Caco-2 (cell line): ENCODE results near the gene CDA. TPM values are rescaled to one million over a fixed set of nuclear protein-coding genes. Genes with fewer than 3 reads are reported as not detected.

ENCODE experiments used
- BruUV-seq: library from RNA; stranded (reverse); fragments of 400-500 nt; replicated peaks from 2 replicates; lab custom pipeline; 2021; lab: Mats Ljungman, UMichigan
- CTCF ChIA-PET: fragments of 300-600 bp; sonication (Branson Sonifier 250); formaldehyde crosslinking; loops from one replicate; lab custom pipeline; 2022; ENCODE audit warnings: antibody characterized with exemption; lab: Charles Lee
- POLR2A ChIA-PET: fragments of 300-600 bp; sonication (Branson Sonifier 250); formaldehyde crosslinking; loops from one replicate; lab custom pipeline; 2022; ENCODE audit warnings: antibody characterized with exemption; lab: Charles Lee
- DNase-seq, 2 experiments: peaks; one replicate each; pipeline versions ENCODE4 v3.0.0 to v3.0.0-alpha.2; 2020 to 2022
- H3K27me3 ChIP-seq: replicated peaks from 2 replicates; pipeline ENCODE4 v1.6.0; 2011; ENCODE audit warnings: low read length; ENCODE audit not compliant: control insufficient read depth, insufficient read depth
- H3K36me3 ChIP-seq: 2 replicates; pipeline ENCODE4 v1.5.1; 2011; ENCODE audit warnings: low read length; ENCODE audit not compliant: control insufficient read depth, insufficient read depth
- H3K4me1 ChIP-seq: fragments of 250-450 bp; sonication (Bioruptor Pico); 2 replicates; pipeline ENCODE4 v1.5.1; 2020; ENCODE audit warnings: mild to moderate bottlenecking
- H3K4me3 ChIP-seq: 2 replicates; pipeline ENCODE4 v1.5.1; 2011; ENCODE audit warnings: low read depth, mild to moderate bottlenecking, control low read depth, low read length
- H3K9me3 ChIP-seq: fragments of 250-450 bp; sonication (Bioruptor Pico); 2 replicates; pipeline ENCODE4 v1.5.1; 2020; ENCODE audit warnings: mild to moderate bottlenecking, moderate library complexity
- H3K27ac Mint-ChIP-seq: one replicate; pipeline ENCODE4 v1.8.0; 2022; ENCODE audit warnings: mixed read lengths; ENCODE audit not compliant: unreplicated experiment
- H3K27me3 Mint-ChIP-seq: one replicate; pipeline ENCODE4 v1.8.0; 2022; ENCODE audit warnings: mixed read lengths; ENCODE audit not compliant: insufficient read depth, unreplicated experiment
- H3K36me3 Mint-ChIP-seq: one replicate; pipeline ENCODE4 v1.8.0; 2022; ENCODE audit warnings: mild to moderate bottlenecking, mixed read lengths; ENCODE audit not compliant: insufficient read depth, unreplicated experiment
- H3K4me1 Mint-ChIP-seq: one replicate; pipeline ENCODE4 v1.8.0; 2022; ENCODE audit warnings: low read depth, mixed read lengths; ENCODE audit not compliant: unreplicated experiment
- H3K4me3 Mint-ChIP-seq: one replicate; pipeline ENCODE4 v1.8.0; 2022; ENCODE audit warnings: mild to moderate bottlenecking, moderate library complexity, mixed read lengths; ENCODE audit not compliant: unreplicated experiment
- H3K9me3 Mint-ChIP-seq: one replicate; pipeline ENCODE4 v1.8.0; 2022; ENCODE audit warnings: mixed read lengths; ENCODE audit not compliant: unreplicated experiment
- intact Hi-C: fragments of 100-400 bp; cut with micrococcal nuclease; formaldehyde crosslinking; loops from one replicate; pipeline ENCODE4 v1.10.0; 2022; ENCODE audit not compliant: unreplicated experiment
- total RNA-seq: library from RNA; stranded (reverse); gene quantifications from 2 replicates; pipeline ENCODE4 v1.2.3, GENCODE V29; 2022
- TF ChIP-seq, protein P1 (sequence below), 2 experiments: fragments of 200-600 bp in 1 of 2; IDR thresholded peaks; 1 replicate in 1 of 2; 2 replicates in 1 of 2; pipeline versions ENCODE4 v1.5.1 to v1.8.0; 2011 to 2022; ENCODE audit warnings: antibody characterized with exemption in 1 of 2, control low read depth in 1 of 2, inconsistent platforms in 1 of 2, low read depth in 1 of 2, low read length in 1 of 2, mild to moderate bottlenecking in 1 of 2, moderate library complexity in 1 of 2; ENCODE audit not compliant: insufficient read depth in 1 of 2, severe bottlenecking in 1 of 2, unreplicated experiment in 1 of 2

The CDA gene
- total RNA-seq, 1 experiment from 2014 or later, result 0.95 TPM

DNA sequence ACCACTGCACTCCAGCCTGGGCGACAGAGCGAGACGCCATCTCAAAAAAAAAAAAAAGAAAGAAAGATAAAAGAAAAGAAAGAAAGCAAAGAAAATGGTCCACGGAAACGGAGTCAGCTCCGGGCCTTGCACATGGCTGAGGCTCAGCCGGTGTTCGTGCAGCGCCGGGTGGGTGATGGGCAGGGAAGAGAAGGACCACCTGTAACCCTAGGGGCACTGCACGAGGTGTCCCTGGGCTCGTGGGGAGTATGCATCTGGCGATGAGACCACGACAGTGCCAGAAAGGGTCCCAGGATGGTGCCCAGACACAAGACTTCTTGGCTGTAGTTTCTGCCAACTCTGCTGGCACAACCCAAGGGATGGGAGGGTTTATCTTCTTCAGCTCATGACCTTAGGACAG lies 5.8 kb downstream of the CDA start:
- BruUV-seq, result no TSS peak
- intact Hi-C loops, result no loop called here
- Mint-ChIP-seq H3K9me3 (peaks cover 10% of the 10 kb centered on the region), H3K4me1 (peaks cover 7% of the 10 kb centered on the region), H3K27ac (no peak overlapping the region), H3K4me3 (no peak overlapping the region), H3K27me3 (no peaks in the 10 kb centered on the region), H3K36me3 (no peaks in the 10 kb centered on the region)
- TF ChIP-seq, protein P1, sequence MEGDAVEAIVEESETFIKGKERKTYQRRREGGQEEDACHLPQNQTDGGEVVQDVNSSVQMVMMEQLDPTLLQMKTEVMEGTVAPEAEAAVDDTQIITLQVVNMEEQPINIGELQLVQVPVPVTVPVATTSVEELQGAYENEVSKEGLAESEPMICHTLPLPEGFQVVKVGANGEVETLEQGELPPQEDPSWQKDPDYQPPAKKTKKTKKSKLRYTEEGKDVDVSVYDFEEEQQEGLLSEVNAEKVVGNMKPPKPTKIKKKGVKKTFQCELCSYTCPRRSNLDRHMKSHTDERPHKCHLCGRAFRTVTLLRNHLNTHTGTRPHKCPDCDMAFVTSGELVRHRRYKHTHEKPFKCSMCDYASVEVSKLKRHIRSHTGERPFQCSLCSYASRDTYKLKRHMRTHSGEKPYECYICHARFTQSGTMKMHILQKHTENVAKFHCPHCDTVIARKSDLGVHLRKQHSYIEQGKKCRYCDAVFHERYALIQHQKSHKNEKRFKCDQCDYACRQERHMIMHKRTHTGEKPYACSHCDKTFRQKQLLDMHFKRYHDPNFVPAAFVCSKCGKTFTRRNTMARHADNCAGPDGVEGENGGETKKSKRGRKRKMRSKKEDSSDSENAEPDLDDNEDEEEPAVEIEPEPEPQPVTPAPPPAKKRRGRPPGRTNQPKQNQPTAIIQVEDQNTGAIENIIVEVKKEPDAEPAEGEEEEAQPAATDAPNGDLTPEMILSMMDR (IDR thresholded peaks at IDR 0.05; ENCODE audit: insufficient read depth in 1 of 2, low read depth in 1 of 2, low read length in 1 of 2, severe bottlenecking in 1 of 2, unreplicated experiment in 1 of 2), result no peak
- Histone ChIP-seq H3K4me1 (peaks cover 8% of the 10 kb centered on the region; the same call in 1 of the 2 replicates), H3K36me3 (no peaks in the 10 kb centered on the region), H3K4me3 (no peak overlapping the region), H3K9me3 (no peaks in the 10 kb centered on the region), H3K27me3 (no peaks in the 10 kb centered on the region)
- POLR2A ChIA-PET, result no interaction called here
- CTCF ChIA-PET, result no interaction called here
- DNase-seq, result no peak

- intact Hi-C loops, result no loop called here
- Histone ChIP-seq H3K4me3 (no peak overlapping the region), H3K36me3 (no peaks in the 10 kb centered on the region), H3K9me3 (no peaks in the 10 kb centered on the region), H3K27me3 (no peaks in the 10 kb centered on the region), H3K4me1 (no peaks in the 10 kb centered on the region)
- Mint-ChIP-seq H3K9me3 (peaks cover 10% of the 10 kb centered on the region), H3K4me3 (no peak overlapping the region), H3K4me1 (no peaks in the 10 kb centered on the region), H3K27me3 (no peaks in the 10 kb centered on the region), H3K36me3 (no peaks in the 10 kb centered on the region), H3K27ac (no peak overlapping the region)
- DNase-seq, result no peak
- CTCF ChIA-PET, result interaction anchor here (0.5 to 1.0 kb wide), 2 partner anchors 36 to 1012 kb away, joined by 3 read pairs; no protein-coding TSS in a partner anchor
- BruUV-seq, result no TSS peak
- TF ChIP-seq, protein P1 (IDR thresholded peaks at IDR 0.05; ENCODE audit: insufficient read depth in 1 of 2, low read depth in 1 of 2, low read length in 1 of 2, severe bottlenecking in 1 of 2, unreplicated experiment in 1 of 2), result no peak
- POLR2A ChIA-PET, result no interaction called here
Measured at GRCh38 chr1:20596106-20596505, 7.2 kb downstream of the CDA start.

- Mint-ChIP-seq H3K9me3 (peaks cover 10% of the 10 kb centered on the region), H3K36me3 (no peaks in the 10 kb centered on the region), H3K4me3 (no peak overlapping the region), H3K27me3 (no peaks in the 10 kb centered on the region), H3K4me1 (no peaks in the 10 kb centered on the region), H3K27ac (no peak overlapping the region)
- no peak for DNase-seq
- ChIA-PET CTCF (no interaction called here), POLR2A (no interaction called here)
- intact Hi-C loops, result no loop called here
- Histone ChIP-seq H3K4me3 (no peak overlapping the region), H3K4me1 (no peaks in the 10 kb centered on the region), H3K9me3 (no peaks in the 10 kb centered on the region), H3K27me3 (no peaks in the 10 kb centered on the region), H3K36me3 (no peaks in the 10 kb centered on the region)
- TF ChIP-seq, protein P1 (IDR thresholded peaks at IDR 0.05; ENCODE audit: insufficient read depth in 1 of 2, low read depth in 1 of 2, low read length in 1 of 2, severe bottlenecking in 1 of 2, unreplicated experiment in 1 of 2), result no peak
- no TSS peak for BruUV-seq
Measured at GRCh38 chr1:20597650-20598049, 8.8 kb downstream of the CDA start.
